NCI-H2107 treated with DMSO at 0.1 percent for 48 hours (cell line): ENCODE results near the gene FBXW12.

ENCODE experiments used
- DNase-seq: peaks from one replicate; lab custom pipeline; 2025; ENCODE audit not compliant: unreplicated experiment; lab: John Stamatoyannopoulos, UW

FBXW12 gene

GRCh38 chr3:48420561-48420960 is 48.5 kb downstream of the FBXW12 start:
- DNase-seq = no peak

- no peak for DNase-seq
Measured at GRCh38 chr3:48422272-48422671, 50.3 kb downstream of the FBXW12 start.

- no peak for DNase-seq
Measured at GRCh38 chr3:48422681-48423080, 50.7 kb downstream of the FBXW12 start.

- no peak for DNase-seq
Measured at GRCh38 chr3:48423241-48423882, 51.3 kb downstream of the FBXW12 start.

GRCh38 chr3:48423883-48424695 is 52.1 kb downstream of the FBXW12 start:
- DNase-seq = no peak

- no peak for DNase-seq
Measured at GRCh38 chr3:48425281-48425812, 53.3 kb downstream of the FBXW12 start.

- no peak for DNase-seq
Measured at GRCh38 chr3:48426401-48426909, 54.4 kb downstream of the FBXW12 start.

- no peak for DNase-seq
Measured at GRCh38 chr3:48426944-48427629, 55.1 kb downstream of the FBXW12 start.

- DNase-seq = no peak
Measured at GRCh38 chr3:48427630-48427962, 55.6 kb downstream of the FBXW12 start.

- DNase-seq = no peak
Measured at GRCh38 chr3:48428088-48428571, 56.1 kb downstream of the FBXW12 start.

- no peak for DNase-seq
Measured at GRCh38 chr3:48428572-48429316, 56.7 kb downstream of the FBXW12 start.

- DNase-seq = peak; percentile 11
Measured at GRCh38 chr3:48429317-48429959, 57.4 kb downstream of the FBXW12 start.

GRCh38 chr3:48429960-48430707 is 58.1 kb downstream of the FBXW12 start, which contains the start of gene PLXNB1:
Gene PLXNB1, minus strand, starts transcription at chr3:48430086. Its CDS starts 5,475 bp downstream, at chr3:48424611.
- DNase-seq = peak; percentile 64

GRCh38 chr3:48430708-48431101 is 58.7 kb downstream of the FBXW12 start:
- DNase-seq = no peak

- DNase-seq = no peak
Measured at GRCh38 chr3:48431224-48432029, 59.4 kb downstream of the FBXW12 start.

GRCh38 chr3:48432411-48433371 is 60.7 kb downstream of the FBXW12 start:
- no peak for DNase-seq

GRCh38 chr3:48433472-48434118 is 61.6 kb downstream of the FBXW12 start:
- no peak for DNase-seq
